ENCODE measurements around the gene CASR.
"Not testable (repeated sequence)": the region's sequence is repeated elsewhere in the genome, so short reads cannot be mapped to it uniquely, and the experiment has no call there.

Gene CASR

GRCh38 chr3:122188737-122189136 lies 5.3 kb downstream of the CASR start:
- H3K27ac ChIP-seq: no peak overlapping the region
- DNase-seq (ENCODE audit: low spot score): no peak
- ChIA-PET POLR2A (ENCODE audit: low non-redundant PET) (no interaction called here), CTCF (interaction anchor here (0.7 kb wide), 1 partner anchor 70 kb away, joined by 5 read pairs; no protein-coding TSS in a partner anchor)
- TF ChIP-seq CTCF (conservative IDR thresholded peaks at IDR 0.05; ENCODE audit: low read depth): no peak

- H3K27ac ChIP-seq: no peak overlapping the region
- no peak for TF ChIP-seq CTCF (conservative IDR thresholded peaks at IDR 0.05; ENCODE audit: low read depth)
- ChIA-PET CTCF (no interaction called here), POLR2A (ENCODE audit: low non-redundant PET) (no interaction called here)
- DNase-seq (ENCODE audit: low spot score): no peak
Measured at GRCh38 chr3:122189357-122189756, 5.9 kb downstream of the CASR start.

- CTCF ChIA-PET: interaction anchor here (0.6 kb wide), 1 partner anchor 317 kb away, joined by 3 read pairs; no protein-coding TSS in a partner anchor
- no peak for DNase-seq (ENCODE audit: low spot score)
- H3K27ac ChIP-seq: no peak overlapping the region
- POLR2A ChIA-PET (ENCODE audit: low non-redundant PET): no interaction called here
- TF ChIP-seq CTCF (conservative IDR thresholded peaks at IDR 0.05; ENCODE audit: low read depth): no peak
Measured at GRCh38 chr3:122190525-122190924, 7.1 kb downstream of the CASR start.

- TF ChIP-seq CTCF (conservative IDR thresholded peaks at IDR 0.05; ENCODE audit: low read depth): no peak
- ChIA-PET CTCF (no interaction called here), POLR2A (ENCODE audit: low non-redundant PET) (no interaction called here)
- no peak overlapping the region for H3K27ac ChIP-seq
- DNase-seq (ENCODE audit: low spot score): no peak
Measured at GRCh38 chr3:122198966-122199365, 15.5 kb downstream of the CASR start.

- TF ChIP-seq CTCF (conservative IDR thresholded peaks at IDR 0.05; ENCODE audit: low read depth): no peak
- POLR2A ChIA-PET (ENCODE audit: low non-redundant PET): no interaction called here
- H3K27ac ChIP-seq: no peak overlapping the region
- no peak for DNase-seq (ENCODE audit: low spot score)
- CTCF ChIA-PET: no interaction called here
Measured at GRCh38 chr3:122199552-122199951, 16.1 kb downstream of the CASR start.

- ChIA-PET POLR2A (ENCODE audit: low non-redundant PET) (no interaction called here), CTCF (no interaction called here)
- no peak for TF ChIP-seq CTCF (conservative IDR thresholded peaks at IDR 0.05; ENCODE audit: low read depth)
- no peak for DNase-seq (ENCODE audit: low spot score)
- H3K27ac ChIP-seq: no peak overlapping the region
Measured at GRCh38 chr3:122200661-122201060, 17.2 kb downstream of the CASR start.

- DNase-seq (ENCODE audit: low spot score); POLR2A ChIA-PET (ENCODE audit: low non-redundant PET); H3K27ac ChIP-seq; CTCF ChIA-PET: not testable (repeated sequence)
Measured at GRCh38 chr3:122201476-122201875, 18.0 kb downstream of the CASR start.
